GM19455 (cell line): ENCODE measurements around the gene RALGAPA2.

Experiments
- ATAC-seq: cut with Tn5 transposase; IDR thresholded peaks from one replicate; pipeline ENCODE4 v1.9.1; 2021; ENCODE audit not compliant: unreplicated experiment

The RALGAPA2 gene

DNA sequence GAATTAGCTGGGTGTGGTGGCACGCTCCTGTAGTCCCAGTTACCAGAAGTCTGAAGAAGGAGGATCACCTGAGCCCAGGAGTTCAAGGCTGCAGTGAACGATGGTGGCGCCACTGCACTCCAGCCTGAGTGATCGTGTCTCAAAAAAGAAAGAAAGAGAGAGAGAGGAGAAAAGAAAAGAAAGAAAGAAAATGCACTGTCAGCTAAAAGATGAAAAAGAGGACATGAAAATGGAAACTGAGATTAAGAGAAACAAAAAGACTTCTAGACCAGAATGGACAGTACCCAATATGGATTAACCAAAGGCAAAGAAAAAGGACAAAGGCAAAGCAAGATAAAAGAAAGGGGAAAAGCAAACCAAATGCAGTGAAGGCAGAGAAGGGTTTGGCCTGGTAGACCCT, 9.0 kb upstream of the RALGAPA2 start:
- no peak for ATAC-seq

DNA sequence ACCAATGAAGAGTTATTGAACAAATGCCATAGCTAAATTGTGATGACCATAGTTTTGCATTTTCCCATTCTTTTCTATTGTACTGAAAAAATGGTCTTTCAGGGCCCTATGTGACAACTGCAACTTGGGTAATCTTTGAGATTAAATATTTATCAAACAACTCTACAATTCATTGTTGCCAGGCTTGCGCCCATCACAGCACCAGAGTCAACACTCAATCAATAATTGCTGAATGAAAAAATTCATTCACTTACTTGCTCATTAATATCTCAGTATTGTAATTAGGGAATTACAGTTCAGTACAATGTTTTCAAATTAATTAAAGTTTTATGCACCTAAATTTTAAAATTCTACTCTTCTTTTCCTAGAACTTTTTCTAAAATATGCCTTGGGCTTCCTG, 7.7 kb upstream of the RALGAPA2 start:
- ATAC-seq = no peak

GRCh38 chr20:20719411-20719810, 7.0 kb upstream of the RALGAPA2 start:
- no peak for ATAC-seq

DNA sequence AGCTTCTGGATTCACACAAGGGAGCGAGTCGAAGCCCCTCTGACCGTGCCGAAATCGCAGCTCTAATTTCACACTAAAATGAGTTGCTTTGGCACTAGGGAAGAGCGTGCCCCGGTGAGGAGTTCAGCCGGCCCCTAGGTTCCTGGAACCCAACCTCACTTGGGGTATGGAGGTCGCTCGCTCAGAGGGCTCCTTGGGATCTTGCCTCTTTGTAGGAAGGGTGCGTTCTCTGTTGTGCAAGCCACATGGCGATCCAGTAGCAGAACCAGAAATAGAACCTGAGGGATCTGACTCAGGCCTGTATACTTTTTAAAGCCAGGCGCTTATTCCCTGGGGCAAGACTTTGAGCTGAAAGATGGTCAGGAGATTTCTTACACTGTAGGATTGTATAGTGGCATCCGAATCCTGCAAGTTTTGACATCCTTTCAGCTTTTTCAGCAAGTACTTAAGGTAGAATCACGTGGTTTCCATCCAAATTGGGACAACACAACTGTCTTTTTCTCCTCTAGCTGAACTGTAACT, 861 bp upstream of the RALGAPA2 start:
- no peak for ATAC-seq

GRCh38 chr20:20712004-20712473, 405 bp downstream of the RALGAPA2 start:
- ATAC-seq = peak; percentile 4

DNA sequence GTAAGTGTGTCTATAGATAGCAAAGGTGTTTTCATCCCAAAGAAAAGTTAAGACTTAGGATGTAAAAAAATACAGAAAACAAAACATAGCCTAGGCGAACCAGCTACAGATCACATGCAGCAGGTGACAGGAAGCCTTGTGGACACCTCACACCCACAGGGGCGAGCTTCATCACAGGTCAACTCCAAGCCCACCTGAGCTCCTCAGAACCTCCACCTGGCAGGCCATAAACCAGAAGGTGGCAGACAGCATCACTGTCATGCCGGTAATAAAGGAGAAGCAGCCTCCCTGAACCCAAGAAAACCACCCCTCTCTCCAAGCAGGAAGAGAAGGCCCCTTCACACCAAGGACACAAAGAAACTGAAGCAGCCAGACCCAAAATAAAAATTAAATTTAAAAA, 1.0 kb downstream of the RALGAPA2 start:
- ATAC-seq = no peak

DNA sequence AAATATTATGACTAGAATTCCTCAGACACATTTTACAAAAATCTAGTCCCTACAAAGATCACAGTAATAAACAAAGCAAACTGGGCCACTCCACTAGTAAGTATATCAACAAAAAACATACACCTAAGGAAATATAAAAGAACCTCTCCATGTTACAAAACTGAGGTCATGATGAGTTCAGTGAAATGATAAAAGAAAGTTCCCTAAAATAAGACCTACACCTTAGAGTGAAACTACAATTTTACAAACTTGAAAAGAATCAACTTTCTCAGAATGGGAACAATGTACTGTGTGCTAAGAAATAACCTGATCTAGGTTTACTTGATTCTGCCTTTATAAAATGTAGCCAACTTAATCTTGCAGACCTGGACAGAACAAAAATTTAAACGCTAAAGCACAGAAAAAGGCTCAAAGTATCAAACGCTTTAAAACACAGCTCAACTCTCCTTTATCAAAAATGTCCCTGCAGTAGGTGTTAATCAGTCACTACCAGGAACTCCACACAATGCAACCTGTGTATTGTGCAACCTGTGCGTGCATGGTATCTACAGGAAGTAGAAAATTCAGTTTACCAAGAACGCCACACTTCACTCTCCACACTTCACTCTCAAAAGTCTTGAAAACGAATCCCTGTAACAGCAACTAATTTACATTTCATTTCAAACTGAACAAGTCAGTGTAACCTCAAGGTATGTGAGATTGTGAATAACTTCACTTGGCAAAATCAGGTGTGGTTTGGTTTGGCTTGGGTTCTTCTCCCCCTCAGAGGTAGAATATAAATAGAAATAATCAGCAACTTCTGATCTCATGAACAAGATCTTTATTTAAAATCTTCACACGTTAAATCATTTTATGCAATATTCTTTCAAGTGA, 1.8 kb downstream of the RALGAPA2 start:
- ATAC-seq = no peak

- ATAC-seq = no peak
Observed at GRCh38 chr20:20709887-20710286, 2.6 kb downstream of the RALGAPA2 start.

DNA sequence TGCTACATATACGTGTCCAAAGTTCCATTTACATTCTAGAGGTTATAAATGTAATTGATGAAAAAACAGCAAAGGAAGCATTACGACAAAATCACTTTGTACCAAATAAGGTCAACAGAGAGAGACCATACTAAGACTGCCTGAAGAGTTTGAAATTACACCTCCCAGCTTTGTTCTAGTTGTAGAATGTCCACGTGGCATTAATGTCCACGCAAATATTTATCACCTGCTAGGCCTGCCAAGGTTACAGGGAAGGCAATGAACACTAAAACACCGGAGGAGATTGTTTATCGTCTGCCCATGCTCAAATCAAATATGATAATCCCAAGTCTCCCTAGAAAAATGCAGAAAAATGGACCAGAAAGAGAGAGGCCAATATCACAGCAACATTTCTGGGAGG, 6.2 kb downstream of the RALGAPA2 start:
- no peak for ATAC-seq

- no peak for ATAC-seq
Observed at GRCh38 chr20:20702330-20703245, 9.9 kb downstream of the RALGAPA2 start.

GRCh38 chr20:20699917-20700316, 12.5 kb downstream of the RALGAPA2 start:
- ATAC-seq = no peak

- ATAC-seq = no peak
Observed at GRCh38 chr20:20699144-20699543, 13.3 kb downstream of the RALGAPA2 start.

- ATAC-seq = no peak
Observed at GRCh38 chr20:20697325-20697845, 15.1 kb downstream of the RALGAPA2 start.

DNA sequence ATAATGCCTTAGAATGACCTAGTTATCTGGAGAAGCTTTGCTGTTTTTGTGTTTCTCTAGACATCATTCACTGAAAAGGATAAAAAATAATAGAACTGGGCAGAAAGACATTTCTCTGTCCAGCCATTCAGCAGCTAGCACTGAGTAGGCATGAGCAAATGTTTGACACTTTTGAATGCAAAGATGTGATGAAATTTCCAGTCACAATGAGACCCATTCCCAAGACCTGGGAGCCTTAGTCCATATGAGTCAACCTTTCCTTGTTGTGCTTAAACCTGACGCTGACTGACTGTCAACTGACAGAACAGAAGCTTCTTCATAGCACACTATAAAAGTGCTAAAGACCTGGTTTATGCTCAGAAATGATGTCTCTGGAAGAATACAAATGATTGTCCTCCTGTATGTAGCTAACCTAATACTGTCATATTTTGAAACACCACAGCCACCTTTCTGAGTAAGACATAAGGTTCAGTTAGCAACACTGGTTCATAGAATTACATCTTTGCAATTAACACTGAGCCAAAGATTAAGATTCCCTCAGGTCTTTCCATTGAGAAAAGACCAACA, 17.1 kb downstream of the RALGAPA2 start:
- no peak for ATAC-seq

DNA sequence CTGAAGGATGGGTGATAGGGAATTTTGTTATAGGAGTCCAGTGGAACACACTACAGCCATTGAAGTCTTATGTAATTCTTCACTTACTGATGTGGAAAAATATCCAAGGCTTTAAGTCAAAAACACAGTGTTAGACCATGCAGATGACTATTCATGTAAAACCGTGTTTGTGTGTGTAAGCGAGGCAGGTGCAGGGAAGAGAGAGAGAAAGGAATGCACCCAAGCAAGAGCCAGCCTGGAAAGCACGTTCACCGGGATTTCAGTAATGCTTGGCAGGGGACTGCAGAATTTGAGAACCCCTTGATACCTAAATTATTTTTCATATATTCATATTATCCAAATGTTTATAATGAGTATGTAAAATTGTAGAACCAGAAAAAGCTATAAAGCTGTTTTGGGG, 17.9 kb downstream of the RALGAPA2 start:
- no peak for ATAC-seq

- ATAC-seq = no peak
Observed at GRCh38 chr20:20692587-20692986, 19.9 kb downstream of the RALGAPA2 start.

GRCh38 chr20:20691477-20692235, 20.8 kb downstream of the RALGAPA2 start:
- ATAC-seq = peak; percentile 16

DNA sequence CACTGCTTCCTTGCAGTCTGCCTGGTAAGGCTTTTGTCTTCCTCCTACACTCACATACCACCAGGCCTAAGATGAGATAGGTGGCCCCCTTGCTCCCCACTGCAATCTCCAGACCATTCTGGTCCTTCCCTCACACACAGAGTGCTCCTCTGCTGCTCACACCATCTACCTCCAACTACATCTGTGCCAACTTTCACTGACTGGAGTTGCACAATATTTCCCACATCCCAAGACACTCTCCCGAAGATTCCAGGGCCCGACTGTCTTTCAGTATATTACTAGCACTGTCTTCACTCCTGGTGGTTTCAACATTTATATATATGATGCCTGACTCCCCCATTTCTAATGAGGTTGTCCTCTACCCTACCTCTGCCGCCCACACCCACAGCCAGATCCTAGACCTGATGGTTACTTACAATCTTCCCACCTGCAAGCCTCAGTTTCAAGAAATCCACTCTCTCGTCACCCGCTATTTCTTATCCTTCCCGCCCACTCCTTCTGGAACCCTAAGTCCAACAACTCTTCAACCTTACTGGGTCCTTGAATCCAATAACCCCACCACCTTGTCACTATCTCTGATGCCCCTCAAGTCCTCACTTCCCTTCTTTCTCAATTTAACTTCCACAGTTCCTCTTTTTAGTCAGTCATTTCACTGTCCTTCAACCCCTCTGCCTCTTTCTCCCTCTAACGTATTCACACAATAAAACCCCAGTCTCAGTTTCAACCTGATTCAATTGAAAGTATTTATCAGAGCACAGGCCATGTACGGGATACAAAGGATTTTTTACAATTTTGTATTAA, 21.6 kb downstream of the RALGAPA2 start:
- ATAC-seq = peak; percentile 61

DNA sequence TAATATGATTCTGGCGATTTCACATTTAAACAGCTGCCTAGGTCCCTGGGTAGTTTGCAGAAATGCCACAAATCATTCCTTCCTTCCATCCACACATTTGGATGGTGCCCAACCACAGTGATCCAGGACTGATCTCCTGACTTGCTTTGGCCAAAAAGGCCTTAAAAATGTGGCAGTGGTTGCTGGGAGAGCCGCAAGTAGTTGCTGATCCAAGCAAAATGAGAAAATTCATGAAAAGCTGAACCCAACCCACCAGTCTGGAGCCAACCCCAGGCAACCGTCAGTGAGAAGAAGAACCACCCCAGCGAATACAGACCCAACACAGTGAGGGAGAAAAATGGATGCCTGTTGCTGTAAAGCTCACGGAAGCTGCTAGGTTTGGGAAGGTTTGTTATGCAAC, 25.1 kb downstream of the RALGAPA2 start:
- no peak for ATAC-seq
